ENCODE data around the gene SLC25A4.

GRCh38 chr4:185115827-185116232 lies 27.2 kb upstream of the SLC25A4 start:
- TF ChIP-seq POLR2A (IDR thresholded peaks at IDR 0.05) (no peak), CTCF (IDR thresholded peaks at IDR 0.05) (no peak), POLR2AphosphoS5 (IDR thresholded peaks at IDR 0.05) (peak; percentile 19), EP300 (IDR thresholded peaks at IDR 0.05) (no peak)
